Ishikawa (cell line): ENCODE data around the gene PRSS38.

Experiments used
- CEBPB ChIP-seq: IDR thresholded peaks from 2 replicates; pipeline ENCODE4 v1.6.1; 2012
- CREB1 ChIP-seq: IDR thresholded peaks from 2 replicates; pipeline ENCODE4 v1.6.1; 2012; ENCODE audit warnings: low read depth
- EGR1 ChIP-seq: IDR thresholded peaks from 2 replicates; pipeline ENCODE4 v1.6.1; 2012
- EP300 ChIP-seq: IDR thresholded peaks from 2 replicates; pipeline ENCODE4 v1.6.1; 2012; ENCODE audit warnings: borderline replicate concordance
- FOXM1 ChIP-seq: IDR thresholded peaks from 2 replicates; pipeline ENCODE4 v1.6.1; 2012; ENCODE audit warnings: low read depth, borderline replicate concordance
- MAX ChIP-seq: IDR thresholded peaks from 2 replicates; pipeline ENCODE4 v1.6.1; 2012
- NFIC ChIP-seq: IDR thresholded peaks from 2 replicates; pipeline ENCODE4 v1.6.1; 2012
- RAD21 ChIP-seq: IDR thresholded peaks from 2 replicates; pipeline ENCODE4 v1.6.1; 2012; ENCODE audit warnings: low read depth
- REST ChIP-seq: IDR thresholded peaks from 2 replicates; pipeline ENCODE4 v1.6.1; 2012; ENCODE audit warnings: low read depth, mild to moderate bottlenecking
- TAF1 ChIP-seq: IDR thresholded peaks from 2 replicates; pipeline ENCODE4 v1.6.1; 2012; ENCODE audit warnings: low read depth, mild to moderate bottlenecking
- TCF12 ChIP-seq: IDR thresholded peaks from 2 replicates; pipeline ENCODE4 v1.6.1; 2012; ENCODE audit warnings: low read depth
- TEAD4 ChIP-seq: IDR thresholded peaks from 2 replicates; pipeline ENCODE4 v1.6.1; 2012
- YY1 ChIP-seq: IDR thresholded peaks from 2 replicates; pipeline ENCODE4 v1.6.1; 2012; ENCODE audit warnings: low read depth
- ZBTB7A ChIP-seq: IDR thresholded peaks from 2 replicates; pipeline ENCODE4 v1.6.1; 2012; ENCODE audit warnings: low read depth
- TF ChIP-seq, protein P1 (sequence below): IDR thresholded peaks from 2 replicates; pipeline ENCODE4 v1.6.1; 2012

PRSS38 gene

GRCh38 chr1:227880342-227880924 lies 65.0 kb downstream of the PRSS38 start:
- TF ChIP-seq REST (no peak), TAF1 (no peak), CEBPB (no peak), CREB1 (no peak), EP300 (no peak), FOXM1 (no peak), TEAD4 (no peak), RAD21 (no peak), YY1 (no peak), EGR1 (no peak)
- TF ChIP-seq, protein P1, sequence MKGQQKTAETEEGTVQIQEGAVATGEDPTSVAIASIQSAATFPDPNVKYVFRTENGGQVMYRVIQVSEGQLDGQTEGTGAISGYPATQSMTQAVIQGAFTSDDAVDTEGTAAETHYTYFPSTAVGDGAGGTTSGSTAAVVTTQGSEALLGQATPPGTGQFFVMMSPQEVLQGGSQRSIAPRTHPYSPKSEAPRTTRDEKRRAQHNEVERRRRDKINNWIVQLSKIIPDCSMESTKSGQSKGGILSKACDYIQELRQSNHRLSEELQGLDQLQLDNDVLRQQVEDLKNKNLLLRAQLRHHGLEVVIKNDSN: no peak

DNA sequence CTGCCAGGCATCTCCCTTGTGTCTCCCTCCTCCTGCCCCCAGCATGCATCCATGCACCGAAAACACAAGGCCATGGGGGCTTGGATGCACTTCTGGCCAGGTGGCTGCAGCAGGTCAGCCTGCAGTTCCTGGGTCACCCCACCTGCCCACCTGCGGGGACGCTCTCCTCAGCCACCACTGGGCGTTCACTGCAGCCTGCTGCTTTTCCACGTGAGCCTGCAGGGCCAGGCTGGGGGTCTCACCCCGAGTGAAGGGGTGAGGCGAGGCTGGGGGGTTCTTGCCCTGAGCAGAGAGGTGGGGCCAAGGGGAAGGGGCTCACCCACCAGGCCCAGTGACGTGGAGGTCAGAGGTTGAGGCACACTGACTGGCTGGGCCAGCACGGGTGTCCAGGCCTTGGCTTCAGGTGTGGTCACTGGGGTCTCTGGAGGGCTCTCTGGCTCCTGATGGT lies 67.6 kb downstream of the PRSS38 start:
- no peak for TF ChIP-seq EGR1
- no peak for TF ChIP-seq YY1
- TF ChIP-seq REST: no peak
- no peak for TF ChIP-seq CEBPB
- no peak for TF ChIP-seq ZBTB7A
- TF ChIP-seq TCF12: no peak
- TF ChIP-seq MAX: no peak
- TF ChIP-seq RAD21: no peak
- TF ChIP-seq CREB1: no peak
- no peak for TF ChIP-seq TEAD4
- no peak for TF ChIP-seq EP300
- no peak for TF ChIP-seq TAF1
- TF ChIP-seq, protein P1: no peak
- no peak for TF ChIP-seq FOXM1
- TF ChIP-seq NFIC: no peak

DNA sequence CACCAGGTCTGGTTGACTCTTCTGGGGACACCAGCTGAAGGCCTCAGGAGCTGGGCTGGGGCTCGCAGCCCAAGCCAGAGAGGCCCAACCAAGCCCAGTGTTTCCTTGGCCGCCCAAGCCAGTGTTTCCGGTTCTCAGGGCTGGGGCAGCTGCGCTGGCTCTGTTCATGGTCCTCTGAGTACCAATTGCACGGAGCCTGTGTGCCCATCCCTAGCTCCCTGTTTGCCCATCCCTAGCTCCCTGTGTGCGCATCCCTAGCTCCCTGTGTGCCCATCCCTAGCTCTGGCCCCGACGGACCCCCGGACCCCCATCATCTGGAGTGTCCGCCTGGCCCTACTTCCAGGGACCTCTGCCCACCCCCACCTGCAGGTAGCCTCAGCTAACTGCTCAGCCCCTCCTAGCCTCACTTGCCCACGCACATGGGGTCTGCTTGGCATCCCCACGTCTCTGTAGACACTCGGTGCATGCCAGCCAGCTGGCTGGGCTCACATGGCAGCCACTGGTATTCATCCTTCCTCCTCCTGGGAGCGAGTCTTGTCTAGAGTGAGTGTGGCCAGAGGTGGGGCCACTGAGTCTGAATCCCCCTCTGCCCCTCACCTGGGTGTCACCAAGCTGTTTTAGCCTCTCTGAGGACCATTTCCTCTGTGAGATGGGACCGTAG lies 68.3 kb downstream of the PRSS38 start:
- TF ChIP-seq MAX: no peak
- TF ChIP-seq TAF1: no peak
- no peak for TF ChIP-seq EP300
- TF ChIP-seq CEBPB: no peak
- TF ChIP-seq CREB1: no peak
- TF ChIP-seq EGR1: no peak
- TF ChIP-seq ZBTB7A: 0 out of 2 replicates have a peak, but pooled peaks have one; percentile 34
- TF ChIP-seq TEAD4: no peak
- no peak for TF ChIP-seq NFIC

GRCh38 chr1:227884370-227885134 lies 69.1 kb downstream of the PRSS38 start:
- TF ChIP-seq REST (no peak), RAD21 (no peak), TAF1 (no peak)
